H9 (cell line): ENCODE measurements around the gene ACYP2. TPM values are rescaled to one million over a fixed set of nuclear protein-coding genes. Genes with fewer than 3 reads are reported as not detected.

ENCODE experiments used
- DNase-seq: peaks from one replicate; pipeline ENCODE4 v3.0.0-alpha.2; 2017
- H2AFZ ChIP-seq: one replicate; pipeline ENCODE4 v1.6.1; 2013; ENCODE audit warnings: mild to moderate bottlenecking, low read length, control low read depth, moderate library complexity
- H2AK5ac ChIP-seq: 2 replicates; pipeline ENCODE4 v1.6.1; 2013; ENCODE audit warnings: low read length, control low read depth, mixed read lengths; ENCODE audit not compliant: insufficient read length
- H2BK120ac ChIP-seq: one replicate; pipeline ENCODE4 v1.6.1; 2013; ENCODE audit warnings: low read depth, mild to moderate bottlenecking, low read length, control low read depth, inconsistent platforms; ENCODE audit not compliant: poor library complexity, severe bottlenecking
- H2BK12ac ChIP-seq: 2 replicates; pipeline ENCODE4 v1.6.1; 2013; ENCODE audit warnings: low read length, control low read depth, mixed read lengths, low read depth; ENCODE audit not compliant: insufficient read length
- H2BK15ac ChIP-seq: 2 replicates; pipeline ENCODE4 v1.6.1; 2013; ENCODE audit warnings: low read depth, low read length, control low read depth
- H2BK20ac ChIP-seq: one replicate; pipeline ENCODE4 v1.6.1; 2013; ENCODE audit warnings: low read depth, mild to moderate bottlenecking, low read length, control low read depth, inconsistent platforms; ENCODE audit not compliant: poor library complexity, severe bottlenecking
- H2BK5ac ChIP-seq: 2 replicates; pipeline ENCODE4 v1.6.1; 2013; ENCODE audit warnings: low read length, control low read depth, mixed read lengths; ENCODE audit not compliant: insufficient read length
- H3K14ac ChIP-seq: 2 replicates; pipeline ENCODE4 v1.6.1; 2013; ENCODE audit warnings: low read length, control low read depth; ENCODE audit not compliant: insufficient read depth
- H3K18ac ChIP-seq: 2 replicates; pipeline ENCODE4 v1.6.1; 2013; ENCODE audit warnings: low read depth, mild to moderate bottlenecking, mixed read lengths, low read length, control low read depth; ENCODE audit not compliant: insufficient read length
- H3K23ac ChIP-seq: 2 replicates; pipeline ENCODE4 v1.6.1; 2013; ENCODE audit warnings: low read length, control low read depth, mixed read lengths, low read depth; ENCODE audit not compliant: insufficient read length
- H3K23me2 ChIP-seq: 2 replicates; pipeline ENCODE4 v1.6.1; 2013; ENCODE audit warnings: low read depth, mild to moderate bottlenecking, mixed read lengths, low read length, control low read depth; ENCODE audit not compliant: insufficient read length, poor library complexity, severe bottlenecking
- H3K27ac ChIP-seq: 2 replicates; pipeline ENCODE4 v1.5.1; 2013; ENCODE audit warnings: low read length, control low read depth, mixed read lengths, low read depth; ENCODE audit not compliant: insufficient read length
- H3K27me3 ChIP-seq: 2 replicates; pipeline ENCODE4 v1.6.1; 2013; ENCODE audit warnings: low read length, control low read depth, inconsistent platforms; ENCODE audit not compliant: insufficient read depth
- H3K4ac ChIP-seq: 2 replicates; pipeline ENCODE4 v1.6.1; 2013; ENCODE audit warnings: low read depth, mild to moderate bottlenecking, control low read depth, inconsistent platforms, low read length, moderate library complexity
- H3K4me1 ChIP-seq: 2 replicates; pipeline ENCODE4 v1.6.1; 2013; ENCODE audit warnings: low read length, control low read depth, inconsistent platforms; ENCODE audit not compliant: insufficient read depth
- H3K4me2 ChIP-seq: 2 replicates; pipeline ENCODE4 v1.6.1; 2013; ENCODE audit warnings: low read length, control low read depth, mixed read lengths; ENCODE audit not compliant: insufficient read length, insufficient read depth
- H3K56ac ChIP-seq: 2 replicates; pipeline ENCODE4 v1.6.1; 2013; ENCODE audit warnings: low read depth, mild to moderate bottlenecking, mixed read lengths, low read length, control low read depth; ENCODE audit not compliant: insufficient read length
- H3K79me1 ChIP-seq: 2 replicates; pipeline ENCODE4 v1.6.1; 2013; ENCODE audit warnings: low read depth, mild to moderate bottlenecking, moderate library complexity, low read length, control low read depth, inconsistent platforms; ENCODE audit not compliant: insufficient read depth, poor library complexity, severe bottlenecking
- H3K79me2 ChIP-seq: 2 replicates; pipeline ENCODE4 v1.6.1; 2013; ENCODE audit warnings: low read length, control low read depth, inconsistent platforms; ENCODE audit not compliant: insufficient read depth
- H3K9ac ChIP-seq: 2 replicates; pipeline ENCODE4 v1.6.1; 2013; ENCODE audit warnings: low read length, control low read depth, mixed read lengths; ENCODE audit not compliant: insufficient read length; ENCODE audit errors: extremely low read depth
- H3K9me3 ChIP-seq: one replicate; pipeline ENCODE4 v1.6.1; 2013; ENCODE audit warnings: low read depth, low read length, inconsistent platforms; ENCODE audit not compliant: control insufficient read depth
- H3T11ph ChIP-seq: one replicate; pipeline ENCODE4 v1.6.1; 2013; ENCODE audit warnings: mild to moderate bottlenecking, low read length, control low read depth, inconsistent platforms
- H4K20me1 ChIP-seq: one replicate; pipeline ENCODE4 v1.6.1; 2013; ENCODE audit not compliant: control insufficient read depth, insufficient read length, insufficient read depth
- H4K5ac ChIP-seq: 2 replicates; pipeline ENCODE4 v1.6.1; 2013; ENCODE audit warnings: low read depth, mild to moderate bottlenecking, mixed read lengths, low read length, control low read depth; ENCODE audit not compliant: insufficient read length
- H4K8ac ChIP-seq: replicated peaks from 2 replicates; pipeline ENCODE4 v1.6.1; 2013; ENCODE audit warnings: low read length, control low read depth, mixed read lengths, low read depth; ENCODE audit not compliant: insufficient read length
- H4K91ac ChIP-seq: 2 replicates; pipeline ENCODE4 v1.6.1; 2013; ENCODE audit warnings: low read depth, mild to moderate bottlenecking, moderate library complexity, mixed read lengths, low read length, control low read depth; ENCODE audit not compliant: insufficient read length
- H3K27ac Mint-ChIP-seq, 3 experiments: 2 replicates in 2 of 3; 3 replicates in 1 of 3; pipeline ENCODE4 v1.8.0; 2020 to 2021; ENCODE audit warnings: mixed read lengths in 3 of 3, mild to moderate bottlenecking in 1 of 3, moderate library complexity in 1 of 3
- H3K27me3 Mint-ChIP-seq: 2 replicates; pipeline ENCODE4 v1.8.0; 2021; ENCODE audit warnings: low read depth, mild to moderate bottlenecking, moderate library complexity, mixed read lengths
- H3K36me3 Mint-ChIP-seq, 3 experiments: 2 replicates in 2 of 3; 3 replicates in 1 of 3; pipeline ENCODE4 v1.8.0; 2020 to 2021; ENCODE audit warnings: low read depth in 3 of 3, mixed read lengths in 3 of 3; ENCODE audit not compliant: insufficient read depth in 1 of 3
- H3K4me1 Mint-ChIP-seq, 2 experiments: 2 replicates each; pipeline ENCODE4 v1.8.0; 2020; ENCODE audit warnings: mixed read lengths in 2 of 2
- H3K4me3 Mint-ChIP-seq, 2 experiments: 2 replicates in 1 of 2; 3 replicates in 1 of 2; pipeline ENCODE4 v1.8.0; 2020 to 2021; ENCODE audit warnings: mild to moderate bottlenecking in 2 of 2, mixed read lengths in 2 of 2, moderate library complexity in 1 of 2
- H3K9me3 Mint-ChIP-seq, 2 experiments: 2 replicates in 1 of 2; 3 replicates in 1 of 2; pipeline ENCODE4 v1.8.0; 2020; ENCODE audit warnings: mild to moderate bottlenecking in 2 of 2, mixed read lengths in 2 of 2, moderate library complexity in 1 of 2
- CTCF ChIP-seq: fragments of 200-600 bp; sonication (generic); conservative IDR thresholded peaks from 3 replicates; pipeline ENCODE4 v1.8.0; 2021; ENCODE audit warnings: antibody characterized with exemption, mild to moderate bottlenecking
- WGBS: extraction: QIAGEN DNeasy Blood & Tissue Kit; methylation state at CpG from one replicate; pipeline ENCODE4 v1.1.7; 2013; ENCODE audit warnings: missing lambda C conversion rate, low lambda C conversion rate, mixed read lengths; ENCODE audit not compliant: insufficient read length; ENCODE audit errors: extremely low coverage; 5-methylcytosine and 5-hydroxymethylcytosine counted together
- total RNA-seq: library from RNA; stranded (reverse); gene quantifications from 2 replicates; pipeline ENCODE4 v1.2.1, GENCODE V29; 2021

ACYP2 gene
- total RNA-seq, 1 experiment from 2014 or later: 3.2 TPM

GRCh38 chr2:54237428-54237827, 122.0 kb downstream of the ACYP2 start:
- no peak overlapping the region for H3K9ac ChIP-seq
- H3K27me3 Mint-ChIP-seq: no peaks in the 10 kb centered on the region; the same call in 1 of the 2 replicates
- no peak overlapping the region for H4K5ac ChIP-seq
- no peak overlapping the region for H3K18ac ChIP-seq
- no peaks in the 10 kb centered on the region for H3K9me3 ChIP-seq
- no peak overlapping the region for H4K8ac ChIP-seq
- H3K27ac ChIP-seq: no peak overlapping the region
- H3K9me3 Mint-ChIP-seq: peaks cover 3 to 7% of the 10 kb centered on the region in 2 experiments; a peak in 4 of 5 replicates
- no peak overlapping the region for H3K27ac Mint-ChIP-seq
- no peak overlapping the region for H2BK5ac ChIP-seq
- TF ChIP-seq CTCF: no peak
- WGBS: no CpG with 5 or more reads among the region's 2 CpGs
- H3K79me1 ChIP-seq: no peaks in the 10 kb centered on the region
- H3K23me2 ChIP-seq: no peaks in the 10 kb centered on the region
- no peak overlapping the region for H3K23ac ChIP-seq
- no peaks in the 10 kb centered on the region for H3K4me1 ChIP-seq
- H3K14ac ChIP-seq: no peak overlapping the region
- H3K36me3 Mint-ChIP-seq: peaks cover 0 to 3% (median 2%) of the 10 kb centered on the region in 3 experiments; a peak in 3 of 7 replicates
- no peak overlapping the region for H2AFZ ChIP-seq
- no peak overlapping the region for H2BK20ac ChIP-seq
- H3K4me2 ChIP-seq: no peak overlapping the region
- H4K91ac ChIP-seq: no peak overlapping the region
- H3K79me2 ChIP-seq: no peaks in the 10 kb centered on the region
- H3K4ac ChIP-seq: no peak overlapping the region
- no peak overlapping the region for H2BK12ac ChIP-seq
- no peaks in the 10 kb centered on the region; the same call in 1 of the 2 replicates for H3K27me3 ChIP-seq
- H3K56ac ChIP-seq: no peak overlapping the region
- no peak for DNase-seq
- no peaks in the 10 kb centered on the region for H4K20me1 ChIP-seq
- no peak overlapping the region for H2BK15ac ChIP-seq
- peaks cover 12 to 13% of the 10 kb centered on the region in 2 experiments for H3K4me1 Mint-ChIP-seq
- H2BK120ac ChIP-seq: no peak overlapping the region
- no peak overlapping the region for H3K4me3 Mint-ChIP-seq
- H2AK5ac ChIP-seq: no peak overlapping the region
- no peak overlapping the region for H3T11ph ChIP-seq
